ENCODE data around the gene GIT2.

DNA sequence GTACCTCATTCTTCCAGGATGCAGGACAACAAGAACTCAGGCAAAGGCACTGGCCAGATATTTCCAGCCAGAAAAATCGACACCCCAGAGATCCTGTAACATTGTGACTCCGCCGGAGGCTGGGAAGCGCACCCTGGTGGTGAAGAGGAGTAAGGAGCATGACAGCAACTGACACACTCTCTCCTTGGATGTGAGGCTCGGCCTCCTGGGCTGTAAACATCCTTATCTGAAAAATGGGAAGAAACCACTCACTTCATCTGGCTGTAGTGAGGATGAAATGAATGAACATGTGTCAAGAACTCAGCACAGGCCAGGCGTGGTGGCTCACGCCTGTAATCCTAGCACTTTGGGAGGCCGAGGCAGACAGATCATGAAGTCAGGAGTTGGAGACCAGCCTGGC is 68.5 kb downstream of the GIT2 start:
- no peak for TF ChIP-seq EZH2 (IDR thresholded peaks at IDR 0.05; ENCODE audit: borderline replicate concordance, insufficient read depth, low read depth, low read length, poor library complexity, severe bottlenecking)
- TF ChIP-seq, protein P1, sequence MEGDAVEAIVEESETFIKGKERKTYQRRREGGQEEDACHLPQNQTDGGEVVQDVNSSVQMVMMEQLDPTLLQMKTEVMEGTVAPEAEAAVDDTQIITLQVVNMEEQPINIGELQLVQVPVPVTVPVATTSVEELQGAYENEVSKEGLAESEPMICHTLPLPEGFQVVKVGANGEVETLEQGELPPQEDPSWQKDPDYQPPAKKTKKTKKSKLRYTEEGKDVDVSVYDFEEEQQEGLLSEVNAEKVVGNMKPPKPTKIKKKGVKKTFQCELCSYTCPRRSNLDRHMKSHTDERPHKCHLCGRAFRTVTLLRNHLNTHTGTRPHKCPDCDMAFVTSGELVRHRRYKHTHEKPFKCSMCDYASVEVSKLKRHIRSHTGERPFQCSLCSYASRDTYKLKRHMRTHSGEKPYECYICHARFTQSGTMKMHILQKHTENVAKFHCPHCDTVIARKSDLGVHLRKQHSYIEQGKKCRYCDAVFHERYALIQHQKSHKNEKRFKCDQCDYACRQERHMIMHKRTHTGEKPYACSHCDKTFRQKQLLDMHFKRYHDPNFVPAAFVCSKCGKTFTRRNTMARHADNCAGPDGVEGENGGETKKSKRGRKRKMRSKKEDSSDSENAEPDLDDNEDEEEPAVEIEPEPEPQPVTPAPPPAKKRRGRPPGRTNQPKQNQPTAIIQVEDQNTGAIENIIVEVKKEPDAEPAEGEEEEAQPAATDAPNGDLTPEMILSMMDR (IDR thresholded peaks at IDR 0.05): peak; percentile 57

Measured in B cell (primary cell).